Ammon's horn (tissue), 1 donor: Measurements from ENCODE around the gene VPS37B.
A peak's percentile ranks its signal among the peaks of the same experiment; 100 is the strongest.

Source experiments
- DNase-seq: peaks from one replicate; pipeline ENCODE4 v3.0.0-alpha.2; 2016; ENCODE audit warnings: low spot score

The VPS37B gene

GRCh38 chr12:122866379-122866778, 29.5 kb downstream of the VPS37B start:
- no peak for DNase-seq

GRCh38 chr12:122865268-122866231, 30.4 kb downstream of the VPS37B start:
- no peak for DNase-seq

- no peak for DNase-seq
Measured at GRCh38 chr12:122864894-122865253, 31.1 kb downstream of the VPS37B start.

- DNase-seq, result no peak
Measured at GRCh38 chr12:122862872-122863701, 32.8 kb downstream of the VPS37B start.

GRCh38 chr12:122862110-122862634, 33.8 kb downstream of the VPS37B start:
- DNase-seq, result no peak

GRCh38 chr12:122861587-122861970, 34.3 kb downstream of the VPS37B start:
- DNase-seq, result no peak

- no peak for DNase-seq
Measured at GRCh38 chr12:122860854-122861586, 34.9 kb downstream of the VPS37B start.

GRCh38 chr12:122860040-122860853, 35.7 kb downstream of the VPS37B start:
- peak; percentile 91 for DNase-seq

GRCh38 chr12:122859303-122860039, 36.5 kb downstream of the VPS37B start:
- DNase-seq, result no peak

GRCh38 chr12:122858591-122859302, 37.2 kb downstream of the VPS37B start:
- no peak for DNase-seq

- no peak for DNase-seq
Measured at GRCh38 chr12:122858171-122858570, 37.8 kb downstream of the VPS37B start.

GRCh38 chr12:122856999-122857671, 38.8 kb downstream of the VPS37B start:
- no peak for DNase-seq

GRCh38 chr12:122855928-122856831, 39.7 kb downstream of the VPS37B start:
- no peak for DNase-seq

GRCh38 chr12:122855071-122855829, 40.7 kb downstream of the VPS37B start:
- no peak for DNase-seq

GRCh38 chr12:122854554-122854953, 41.4 kb downstream of the VPS37B start:
- DNase-seq, result no peak

GRCh38 chr12:122853582-122854245, 42.2 kb downstream of the VPS37B start:
- no peak for DNase-seq
